Measurements from ENCODE around the gene TMEM30A.

The TMEM30A gene

GRCh38 chr6:75292555-75292954 is 8.0 kb upstream of the TMEM30A start:
- DNase-seq (ENCODE audit: low read depth in 2 of 3, low spot score in 2 of 3) = no peak

GRCh38 chr6:75291744-75292143 is 7.2 kb upstream of the TMEM30A start:
- DNase-seq (ENCODE audit: low read depth in 2 of 3, low spot score in 2 of 3) = no peak

DNA sequence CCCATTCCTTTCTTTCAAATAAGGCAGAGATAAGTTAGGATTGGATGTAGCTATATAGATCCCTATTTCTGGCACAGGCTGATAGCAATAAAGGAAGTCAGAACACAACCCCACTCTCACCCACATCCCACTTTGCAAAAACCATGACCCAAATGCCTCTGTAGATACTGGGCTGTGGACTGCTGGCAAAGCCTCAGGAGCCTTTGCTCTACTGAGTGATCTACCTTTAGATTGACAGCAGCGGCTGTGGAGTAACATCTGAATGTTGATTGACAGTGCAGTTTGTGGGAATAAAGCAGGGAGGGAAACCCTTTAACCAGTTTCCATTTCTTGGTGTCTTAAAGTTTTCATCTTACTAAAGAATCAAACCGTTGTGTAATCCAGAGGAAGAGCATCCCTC is 6.7 kb upstream of the TMEM30A start:
- no peak for DNase-seq (ENCODE audit: low read depth in 2 of 3, low spot score in 2 of 3)

GRCh38 chr6:75290136-75290945 is 5.7 kb upstream of the TMEM30A start:
- DNase-seq (ENCODE audit: low read depth in 2 of 3, low spot score in 2 of 3) = no peak

DNA sequence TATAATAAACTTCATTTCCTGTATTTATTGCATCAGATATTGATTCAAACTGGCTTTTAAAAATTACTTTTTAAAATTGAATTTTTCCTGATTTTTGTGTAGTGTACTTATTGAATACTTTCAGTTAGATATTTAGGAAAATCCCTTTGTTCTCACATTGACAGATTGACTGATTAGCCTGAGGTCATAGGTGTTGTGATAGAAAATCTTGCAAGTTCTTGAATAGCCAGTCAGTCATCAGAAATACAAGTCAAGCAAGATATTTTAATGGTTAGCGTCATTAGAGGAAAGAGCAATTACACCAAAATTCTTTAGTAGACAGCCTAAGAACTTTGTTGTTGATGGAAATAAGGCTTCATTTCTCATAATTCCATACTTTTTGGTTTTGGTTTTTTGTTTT is 3.4 kb upstream of the TMEM30A start:
- no peak for DNase-seq (ENCODE audit: low read depth in 2 of 3, low spot score in 2 of 3)

- DNase-seq (ENCODE audit: low read depth in 2 of 3, low spot score in 2 of 3) = no peak
Measured at GRCh38 chr6:75287424-75287823, 2.8 kb upstream of the TMEM30A start.

DNA sequence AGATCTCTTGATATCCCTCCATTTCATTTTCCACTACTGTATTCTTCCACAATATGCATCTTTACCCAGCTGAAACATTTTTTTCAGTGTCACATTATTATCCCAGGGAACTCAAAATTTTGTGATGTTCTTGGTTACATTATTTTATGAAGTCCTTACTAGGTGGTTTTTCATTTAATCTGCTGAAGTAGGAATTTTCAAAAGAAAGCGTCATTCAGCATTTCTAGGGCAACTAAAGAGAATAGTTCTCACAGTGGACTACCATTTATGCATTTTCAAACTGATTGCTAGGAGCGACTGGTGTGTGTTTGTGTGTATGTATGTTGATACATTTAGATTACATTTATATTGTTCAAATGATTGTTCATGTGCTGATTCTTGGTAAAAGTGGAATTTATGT is 2.4 kb upstream of the TMEM30A start:
- no peak for DNase-seq (ENCODE audit: low read depth in 2 of 3, low spot score in 2 of 3)

DNA sequence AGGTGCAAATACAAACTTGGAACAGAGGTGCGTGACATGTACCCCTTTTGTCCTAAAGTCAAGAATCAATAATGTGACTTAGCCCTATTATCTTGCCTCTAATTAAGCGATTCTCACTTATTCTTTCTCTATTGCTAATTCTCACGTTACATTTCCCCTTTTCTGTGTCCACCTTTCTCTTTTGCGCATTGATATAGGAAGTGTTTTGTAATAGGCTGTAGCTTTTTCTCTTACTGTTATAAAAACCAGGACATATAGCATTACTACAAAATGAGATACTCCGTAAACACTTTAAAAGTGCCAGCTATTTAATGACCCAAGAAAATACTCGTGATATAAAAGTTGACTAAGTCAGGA is 669 bp upstream of the TMEM30A start:
- DNase-seq (ENCODE audit: low read depth in 2 of 3, low spot score in 2 of 3) = no peak

DNA sequence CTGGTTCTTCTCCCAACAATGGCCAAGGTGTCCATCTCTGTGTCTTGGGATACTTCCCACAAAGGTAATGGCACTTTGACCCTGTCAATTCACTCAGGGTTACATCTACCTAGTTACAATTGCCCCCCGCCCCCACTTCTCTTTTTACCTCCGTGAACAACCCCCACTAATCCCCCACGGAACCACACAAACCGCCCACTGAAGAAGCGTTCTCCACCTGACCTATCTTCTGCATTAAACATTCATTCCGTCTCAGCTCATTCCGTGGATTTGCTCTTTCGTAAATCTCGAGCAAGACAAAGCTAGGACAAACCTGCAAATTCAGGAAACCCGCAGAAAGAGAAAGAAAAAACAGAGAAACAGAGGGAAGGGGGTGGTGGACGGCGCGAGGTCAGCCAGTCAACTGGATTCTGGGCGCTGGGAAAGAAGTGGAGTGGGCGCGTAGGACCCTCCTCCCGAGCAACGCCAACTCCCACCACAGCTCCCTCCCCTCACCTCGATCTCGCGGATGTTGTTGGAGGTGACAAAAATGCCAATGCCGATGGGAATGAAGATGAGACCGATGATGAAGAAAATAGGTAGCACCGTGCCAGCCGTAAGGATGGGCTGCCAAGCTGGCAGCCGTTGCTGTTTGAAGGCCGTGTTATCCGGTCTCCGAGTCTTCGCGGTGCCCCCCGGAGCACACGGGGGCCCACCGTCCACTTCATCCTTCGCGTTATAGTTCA is 523 bp downstream of the TMEM30A start:
- no peak for DNase-seq (ENCODE audit: low read depth in 2 of 3, low spot score in 2 of 3)

DNA sequence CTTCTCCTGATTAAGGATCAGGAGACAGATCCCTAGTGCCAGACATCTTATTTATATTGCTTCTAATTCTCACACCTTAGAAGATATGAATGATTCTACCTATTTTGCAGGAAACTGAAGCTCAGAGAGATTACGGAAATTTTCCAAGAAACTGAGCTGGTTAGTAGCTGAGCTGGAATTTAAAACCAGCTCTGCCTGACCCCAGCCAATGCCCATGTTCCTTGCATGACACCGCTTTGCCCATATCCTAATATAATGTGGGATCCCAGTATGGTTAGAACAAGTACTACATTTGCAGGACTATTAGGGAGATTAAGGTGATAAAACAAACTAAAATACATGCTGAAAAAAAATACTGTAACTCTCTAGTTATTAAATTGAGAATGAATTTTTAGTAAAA is 1.9 kb downstream of the TMEM30A start:
- no peak for DNase-seq (ENCODE audit: low read depth in 2 of 3, low spot score in 2 of 3)

- no peak for DNase-seq (ENCODE audit: low read depth in 2 of 3, low spot score in 2 of 3)
Measured at GRCh38 chr6:75281653-75282052, 2.9 kb downstream of the TMEM30A start.

GRCh38 chr6:75280131-75280855 is 4.3 kb downstream of the TMEM30A start:
- DNase-seq (ENCODE audit: low read depth in 2 of 3, low spot score in 2 of 3) = no peak

- DNase-seq (ENCODE audit: low read depth in 2 of 3, low spot score in 2 of 3) = no peak
Measured at GRCh38 chr6:75279418-75279817, 5.2 kb downstream of the TMEM30A start.

GRCh38 chr6:75278474-75279077 is 6.0 kb downstream of the TMEM30A start:
- DNase-seq (ENCODE audit: low read depth in 2 of 3, low spot score in 2 of 3) = no peak

DNA sequence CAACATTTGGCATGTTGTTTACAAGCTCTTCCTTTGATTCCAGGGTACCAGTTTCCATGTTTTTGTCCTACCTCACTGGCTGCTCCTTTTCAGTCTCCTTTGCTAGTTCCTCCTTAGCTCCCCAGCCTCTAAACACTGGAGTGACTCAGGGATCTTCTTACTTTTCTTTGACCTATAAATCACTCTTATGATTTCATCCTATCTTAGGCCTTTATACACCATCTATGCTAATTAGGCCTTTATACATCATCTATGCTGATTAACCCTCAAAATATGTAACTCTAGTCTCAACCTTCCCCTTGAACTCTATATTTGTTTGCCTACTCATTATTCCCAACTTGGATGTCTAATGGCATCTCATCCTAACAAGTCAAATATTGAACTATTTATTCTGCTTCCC is 9.5 kb downstream of the TMEM30A start:
- no peak for DNase-seq (ENCODE audit: low read depth in 2 of 3, low spot score in 2 of 3)

DNA sequence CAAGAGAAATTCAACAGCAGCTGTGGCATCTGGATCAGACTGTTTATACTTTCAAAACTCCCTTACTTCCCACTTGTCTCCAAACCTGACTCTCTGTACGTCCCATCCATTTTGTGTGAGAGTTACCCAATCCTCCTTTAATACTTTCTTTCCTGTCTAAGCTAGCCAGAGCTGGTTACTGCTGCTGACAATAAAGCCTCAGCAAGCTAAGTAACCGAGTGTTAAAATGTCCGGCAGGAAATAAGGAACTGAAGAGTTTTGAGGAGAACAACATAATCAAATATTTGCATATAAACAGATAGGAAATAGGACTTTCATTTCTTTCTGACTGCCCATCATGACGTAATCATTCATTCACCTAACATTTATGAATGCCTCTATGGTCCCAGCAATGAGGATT is 11.6 kb downstream of the TMEM30A start:
- no peak for DNase-seq (ENCODE audit: low read depth in 2 of 3, low spot score in 2 of 3)

GRCh38 chr6:75272145-75272840 is 12.3 kb downstream of the TMEM30A start:
- DNase-seq (ENCODE audit: low read depth in 2 of 3, low spot score in 2 of 3) = no peak

DNA sequence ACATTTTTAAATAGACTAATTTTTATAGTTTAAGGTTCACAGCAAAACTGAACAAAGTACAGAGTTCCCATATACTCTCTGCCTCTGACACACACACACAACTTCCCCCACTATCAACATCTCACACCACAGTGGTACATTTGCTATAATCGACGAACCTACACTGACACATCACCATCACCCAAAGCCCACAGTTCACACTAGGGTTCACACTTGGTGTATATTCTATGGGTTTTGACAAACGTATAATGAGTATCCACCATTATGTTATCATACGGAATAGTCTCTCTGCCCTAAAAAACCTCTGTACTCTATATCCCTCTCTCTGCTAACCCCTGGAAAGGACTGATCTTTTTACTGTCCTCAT is 15.6 kb downstream of the TMEM30A start:
- DNase-seq (ENCODE audit: low read depth in 2 of 3, low spot score in 2 of 3) = no peak

GRCh38 chr6:75268121-75268987 is 16.2 kb downstream of the TMEM30A start:
- DNase-seq (ENCODE audit: low read depth in 2 of 3, low spot score in 2 of 3) = no peak

DNA sequence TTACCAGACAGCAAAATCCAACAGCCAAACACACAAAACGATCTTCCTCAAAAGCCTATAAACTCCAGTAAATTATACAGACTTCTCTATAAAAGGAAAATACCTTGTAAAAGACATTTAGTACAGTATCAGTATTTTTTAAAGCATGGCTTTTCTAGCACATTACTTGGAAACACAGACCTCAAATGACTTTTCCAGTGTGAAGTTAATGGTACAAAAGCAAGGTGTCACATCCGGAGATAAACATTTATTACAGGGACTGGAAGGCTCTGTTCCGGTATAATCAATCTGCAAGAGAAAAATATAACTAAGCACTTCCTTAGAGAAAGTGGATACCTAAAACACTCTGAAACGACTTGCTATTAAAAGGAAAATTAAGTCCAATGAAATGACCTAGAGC is 17.1 kb downstream of the TMEM30A start:
- DNase-seq (ENCODE audit: low read depth in 2 of 3, low spot score in 2 of 3) = no peak

All from activated CD8-positive, alpha-beta memory T cell treated with anti-CD3 and anti-CD28 coated beads for 48 hours (primary cell).